NCI-H2171 treated with DMSO at 0.1 percent for 48 hours (cell line): ENCODE measurements around the gene KLF4.
A peak's percentile ranks its signal among the peaks of the same experiment; 100 is the strongest.
"Not testable (repeated sequence)": the region's sequence is repeated elsewhere in the genome, so short reads cannot be mapped to it uniquely, and the experiment has no call there.

Source experiments
- DNase-seq: peaks from one replicate; lab custom pipeline; 2025; lab: John Stamatoyannopoulos, UW

Gene KLF4

DNA sequence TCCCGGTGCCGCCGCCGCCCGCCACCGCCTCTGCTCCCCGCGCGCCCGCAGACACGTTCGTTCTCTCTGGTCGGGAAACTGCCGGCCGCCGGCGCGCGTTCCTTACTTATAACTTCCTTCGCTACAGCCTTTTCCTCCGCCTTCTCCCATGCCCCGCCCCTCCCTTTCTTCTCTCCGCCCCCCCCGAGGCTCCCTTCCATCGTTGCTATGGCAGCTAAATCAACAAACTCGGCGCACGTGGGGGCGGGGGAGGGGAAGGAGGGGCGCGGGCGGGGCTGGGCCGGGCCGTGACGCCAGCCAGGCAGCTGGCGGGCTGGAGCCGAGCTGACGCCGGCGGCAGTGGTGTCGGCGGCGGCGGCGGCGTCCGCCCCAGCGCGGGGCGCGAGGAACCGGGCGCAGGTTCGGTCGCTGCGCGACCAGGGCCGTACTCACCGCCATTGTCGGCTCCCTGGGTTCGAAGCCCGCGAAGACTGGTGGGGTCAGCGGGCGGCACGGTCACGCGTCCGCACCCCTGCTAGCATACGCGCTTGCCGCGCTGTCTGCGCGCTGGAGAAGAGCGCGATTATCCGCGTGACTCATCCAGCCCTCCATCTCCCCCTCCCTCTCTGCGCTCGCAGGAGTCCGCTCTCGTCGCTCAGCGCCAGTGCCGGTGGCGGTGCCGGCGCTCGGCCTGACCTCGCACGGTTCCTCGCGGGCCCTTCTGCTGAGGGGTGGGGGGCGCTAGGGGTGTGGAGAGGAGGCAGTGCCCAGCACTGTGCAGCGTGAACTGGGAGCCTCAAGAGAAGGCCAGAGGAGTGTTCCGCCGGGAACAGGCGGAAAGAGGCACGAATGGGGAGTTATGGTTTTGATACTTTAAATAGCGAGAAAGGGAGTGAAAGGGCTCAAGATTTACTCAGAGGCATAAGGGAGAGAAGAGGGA is at the start of gene KLF4:
TSS of gene KLF4 (minus strand) at position 83 of the 919 bp plus-strand sequence. CDS start 597 bp downstream, outside the sequence.
- peak; percentile 91 for DNase-seq

GRCh38 chr9:107536462-107536861 is 46.9 kb upstream of the KLF4 start:
- DNase-seq = no peak

DNA sequence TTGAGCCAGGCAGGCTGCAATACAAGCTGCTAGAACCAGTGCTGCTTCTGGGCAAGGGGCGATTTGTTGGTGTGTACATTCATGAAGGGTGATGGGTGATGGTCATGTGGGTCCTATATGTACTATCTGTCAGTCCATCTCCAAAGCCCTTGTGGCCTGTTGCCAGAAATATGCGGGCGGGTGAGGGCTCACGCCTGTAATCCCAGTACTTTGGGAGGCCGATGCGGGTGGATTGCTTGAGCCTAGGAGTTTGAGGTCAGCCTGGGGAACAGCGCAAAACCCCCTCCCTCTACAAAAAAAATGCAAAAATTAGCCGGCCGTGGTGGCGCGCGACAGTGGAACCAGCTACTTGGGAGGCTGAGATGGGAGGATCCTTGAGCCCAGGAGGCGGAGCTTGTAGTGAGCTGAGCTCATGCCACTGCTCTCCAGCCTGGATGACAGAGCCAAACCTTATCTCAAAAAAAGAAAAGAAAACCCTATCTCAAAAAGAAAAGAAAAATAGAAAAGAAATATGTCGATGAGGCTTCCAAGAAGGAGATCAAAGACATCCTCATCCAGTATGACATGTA is 45.0 kb upstream of the KLF4 start:
- DNase-seq = no peak

DNA sequence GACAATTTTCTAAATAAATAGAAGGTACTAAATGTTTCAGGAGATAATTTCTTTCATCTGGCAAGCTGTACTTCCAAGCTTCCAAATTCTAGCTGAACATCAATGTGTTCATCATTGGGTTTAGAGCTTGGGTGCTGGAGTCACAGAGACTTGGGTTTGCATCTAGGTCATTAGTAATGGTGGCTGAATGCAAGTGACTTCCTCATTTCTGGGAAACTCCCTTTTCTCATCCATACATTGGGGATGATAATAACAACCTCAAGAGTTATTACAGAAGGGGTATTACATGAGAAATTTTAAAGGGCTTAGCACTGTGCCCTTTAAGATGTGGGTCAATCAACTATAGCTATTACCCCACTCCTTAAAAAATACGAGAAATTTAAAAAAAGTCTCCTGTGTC is 41.1 kb upstream of the KLF4 start:
- no peak for DNase-seq

- DNase-seq = no peak
Observed at GRCh38 chr9:107528686-107529085, 39.1 kb upstream of the KLF4 start.

GRCh38 chr9:107523539-107523938 is 34.0 kb upstream of the KLF4 start:
- no peak for DNase-seq

DNA sequence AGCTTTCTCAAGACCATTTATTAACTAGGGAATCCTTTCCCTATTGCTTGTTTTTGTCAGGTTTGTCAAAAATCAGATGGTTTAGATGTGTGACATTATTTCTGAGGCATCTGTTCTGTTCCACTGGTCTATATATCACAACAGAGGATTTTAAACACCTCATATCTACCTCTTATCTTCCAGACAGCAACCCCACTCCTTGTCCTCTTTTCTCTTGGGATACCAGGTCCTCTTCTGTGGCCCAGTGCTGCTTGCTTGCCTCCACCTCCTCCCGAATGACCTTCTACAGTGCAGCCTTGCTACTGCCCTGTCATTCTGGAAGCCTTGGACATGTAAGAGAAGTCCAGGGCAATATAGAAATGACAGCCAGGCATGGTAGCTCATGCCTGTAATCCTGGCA is 30.6 kb upstream of the KLF4 start:
- no peak for DNase-seq

DNA sequence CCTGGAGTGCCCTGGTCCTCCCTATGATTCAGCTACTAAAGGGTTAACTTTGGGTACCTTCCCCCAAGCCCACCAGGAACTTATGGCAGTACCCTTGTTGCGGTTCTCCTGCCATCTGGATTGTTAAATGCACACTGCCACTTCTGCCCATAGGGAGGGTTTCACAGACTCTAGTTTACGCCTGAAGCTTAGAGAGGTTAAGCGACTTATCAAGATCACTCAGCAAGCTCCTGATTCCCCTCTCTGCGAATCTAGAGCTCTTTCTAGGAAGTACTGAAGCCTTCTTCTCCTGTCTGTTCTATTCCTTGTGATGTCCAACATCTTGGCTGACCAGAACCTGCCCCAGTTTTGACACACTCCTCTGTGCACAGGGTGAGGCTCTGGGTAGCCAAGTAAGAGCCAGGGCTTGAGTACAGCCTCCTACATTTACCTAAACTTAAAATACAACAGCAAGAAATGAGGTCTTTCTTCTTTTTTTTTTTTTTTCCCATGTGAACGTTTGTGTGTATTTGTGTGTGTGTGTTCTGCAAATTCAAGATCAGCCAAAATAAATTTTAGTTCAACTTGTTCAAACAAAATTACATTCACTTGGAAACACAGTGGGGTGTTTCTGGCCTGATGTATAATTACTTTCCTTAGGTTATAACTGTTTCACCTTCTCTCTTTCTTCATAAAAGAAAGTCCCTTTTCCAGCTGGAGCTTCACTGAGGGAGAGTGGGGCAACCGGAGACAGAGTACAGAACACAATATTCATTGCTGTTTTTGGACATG is 28.7 kb upstream of the KLF4 start:
- no peak for DNase-seq

DNA sequence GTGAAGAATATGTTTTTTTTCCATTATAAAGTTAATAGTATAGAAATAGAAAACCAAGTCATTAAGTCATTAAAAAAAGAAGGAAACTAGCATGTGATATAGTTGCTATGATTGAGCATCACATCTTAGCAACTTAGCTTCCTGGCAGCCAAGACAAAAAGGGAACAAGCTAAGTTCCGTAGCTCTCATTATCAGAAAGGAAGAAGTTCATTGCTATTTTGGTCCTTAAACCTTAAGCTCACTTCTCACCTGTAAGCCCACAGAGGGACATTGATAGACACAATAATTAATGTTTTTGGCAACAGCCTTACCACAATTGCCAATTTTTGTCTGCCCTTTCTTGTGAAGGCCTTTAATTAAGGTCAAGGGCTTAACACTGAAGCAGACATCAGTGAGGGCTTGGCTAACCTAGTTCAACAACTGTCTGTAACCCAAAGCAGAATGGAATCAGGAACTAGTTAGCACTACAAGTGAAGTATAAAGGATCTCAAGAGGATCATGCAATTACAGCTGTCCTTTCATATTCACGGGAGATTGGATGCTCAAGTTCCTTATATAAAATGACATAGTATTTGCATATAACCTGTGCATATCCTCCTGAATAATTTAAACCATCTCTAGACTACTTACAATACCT is 24.0 kb upstream of the KLF4 start:
- no peak for DNase-seq

- DNase-seq = no peak
Observed at GRCh38 chr9:107504585-107505455, 15.3 kb upstream of the KLF4 start.

DNA sequence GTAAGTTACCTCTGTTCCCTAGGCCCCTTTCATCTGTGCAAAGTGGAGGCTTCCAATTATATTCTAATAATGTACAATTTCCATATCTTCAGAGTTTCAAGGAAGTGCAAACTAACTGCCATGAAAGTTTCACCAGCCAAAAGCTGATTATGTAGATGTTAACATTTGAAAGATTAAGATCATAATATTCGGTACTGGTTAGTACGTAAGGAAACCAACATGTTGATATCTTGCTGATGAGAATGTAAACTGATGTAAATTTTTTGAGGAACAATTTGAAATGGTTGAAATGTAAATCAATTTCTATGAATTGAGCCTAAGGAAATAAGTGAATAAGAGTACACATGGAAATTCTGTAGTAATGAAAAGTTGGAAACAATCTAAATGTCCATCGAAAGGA is 12.9 kb upstream of the KLF4 start:
- no peak for DNase-seq

DNA sequence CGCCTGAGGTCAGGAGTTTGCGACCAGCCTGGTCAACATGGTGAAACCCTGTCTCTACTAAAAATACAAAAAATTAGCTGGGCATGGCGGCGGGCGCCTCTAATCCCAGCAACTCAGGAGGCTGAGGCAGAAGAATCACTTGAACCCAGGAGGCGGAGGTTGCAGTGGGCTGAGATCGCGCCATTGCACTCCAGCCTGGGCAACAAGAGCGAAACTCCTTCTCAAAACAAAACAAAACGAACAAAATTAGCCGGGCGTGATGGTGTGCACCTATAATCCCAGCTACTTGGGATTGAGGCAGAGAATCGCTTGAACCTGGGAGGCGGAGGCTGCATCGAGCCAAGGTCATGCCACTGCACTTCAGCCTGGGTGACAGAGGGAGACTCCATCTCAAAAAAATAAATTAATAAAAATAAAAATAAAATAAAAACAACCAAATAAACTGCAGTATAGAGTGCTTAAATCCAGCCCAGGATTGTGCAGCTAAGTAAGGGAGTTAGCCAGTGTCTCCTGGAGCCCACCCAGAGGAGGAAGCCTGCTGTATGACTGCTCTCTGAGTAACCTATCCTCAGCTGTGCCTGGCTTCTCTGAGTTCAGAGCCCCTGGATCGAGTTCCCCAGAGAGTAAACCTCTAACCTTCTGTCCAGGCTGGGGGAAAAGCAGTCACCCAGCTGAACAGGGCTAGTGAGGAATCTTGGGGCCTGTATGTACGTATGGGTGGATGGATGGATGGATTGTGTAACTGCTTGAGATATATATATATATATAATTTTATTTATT is 11.0 kb upstream of the KLF4 start:
- DNase-seq = not testable (repeated sequence)

GRCh38 chr9:107496976-107497375 is 7.4 kb upstream of the KLF4 start:
- DNase-seq = no peak

DNA sequence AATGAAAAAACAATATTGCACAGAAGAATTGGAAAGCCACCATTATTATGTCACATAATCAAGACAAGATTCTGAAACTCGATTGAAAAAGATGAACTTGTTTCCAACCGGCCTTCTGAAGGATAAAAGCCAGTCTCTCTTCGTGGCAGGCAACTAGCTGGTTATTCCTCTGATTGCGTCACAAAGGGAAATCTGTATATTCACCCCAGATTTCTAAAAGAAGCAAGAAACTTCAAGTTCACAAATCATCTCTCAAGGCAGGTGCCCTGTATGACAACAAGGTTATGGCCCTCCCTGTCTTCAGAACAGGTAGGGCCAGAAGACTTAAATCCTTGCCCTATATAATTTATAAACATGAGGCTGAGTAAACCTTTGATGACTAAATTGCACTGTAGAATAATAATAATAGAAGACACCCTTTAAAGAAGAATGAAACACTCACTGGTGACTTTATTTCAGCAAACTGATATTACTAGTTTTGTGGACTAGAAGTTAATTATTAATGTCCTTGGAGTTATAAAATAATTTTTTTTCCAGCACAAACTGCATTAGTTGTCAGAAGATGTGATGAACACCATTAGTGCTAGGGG is 2.9 kb upstream of the KLF4 start:
- DNase-seq = no peak

DNA sequence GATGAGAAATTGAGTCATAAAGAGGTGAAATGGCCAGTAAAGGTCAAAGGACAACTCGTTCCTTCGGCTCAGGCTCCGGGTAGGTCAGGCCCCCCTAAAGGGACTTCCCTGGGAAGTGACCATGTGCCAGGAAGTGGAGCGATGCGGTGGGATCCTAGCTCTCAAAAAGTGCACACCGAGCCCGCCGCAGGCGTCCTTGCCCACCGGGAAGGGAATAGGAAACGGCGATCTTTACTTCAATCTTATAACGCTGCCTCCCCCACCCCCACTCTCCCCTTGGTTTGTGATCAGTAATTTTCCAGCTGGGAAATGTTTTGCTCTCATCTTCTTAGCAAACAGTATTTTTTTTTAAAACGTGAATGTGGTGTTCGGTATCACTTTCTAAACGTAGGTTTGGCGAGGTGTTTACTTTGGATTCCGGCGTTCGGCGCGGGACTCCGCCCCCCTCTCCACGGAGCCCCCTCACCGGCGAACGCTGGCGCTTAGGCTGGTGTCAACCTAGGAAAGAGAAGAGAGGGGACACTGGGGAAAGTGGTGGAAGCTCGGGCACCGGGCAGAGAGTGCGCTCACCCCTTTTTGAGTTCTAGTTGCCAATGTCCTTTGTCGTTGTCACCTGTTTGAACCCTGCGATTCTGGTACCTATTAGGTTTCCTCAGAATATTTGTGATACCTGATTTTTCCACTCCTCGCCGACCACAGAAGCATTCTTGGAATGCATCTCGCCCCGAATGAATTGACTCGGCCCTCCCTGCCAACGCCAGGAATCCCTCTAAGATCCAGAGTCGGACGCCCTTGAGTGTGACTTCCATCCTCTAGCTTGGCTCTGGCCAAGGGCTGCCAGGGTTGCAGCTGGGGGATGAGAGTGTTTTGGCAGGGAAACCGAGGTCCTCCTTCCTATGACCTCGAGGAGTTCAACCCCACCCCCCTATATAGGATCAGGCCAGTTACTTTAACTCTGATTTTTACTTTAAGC is 1.8 kb upstream of the KLF4 start:
- peak; percentile 18 for DNase-seq

- DNase-seq = not testable (repeated sequence)
Observed at GRCh38 chr9:107490606-107490970, 1.0 kb upstream of the KLF4 start.

DNA sequence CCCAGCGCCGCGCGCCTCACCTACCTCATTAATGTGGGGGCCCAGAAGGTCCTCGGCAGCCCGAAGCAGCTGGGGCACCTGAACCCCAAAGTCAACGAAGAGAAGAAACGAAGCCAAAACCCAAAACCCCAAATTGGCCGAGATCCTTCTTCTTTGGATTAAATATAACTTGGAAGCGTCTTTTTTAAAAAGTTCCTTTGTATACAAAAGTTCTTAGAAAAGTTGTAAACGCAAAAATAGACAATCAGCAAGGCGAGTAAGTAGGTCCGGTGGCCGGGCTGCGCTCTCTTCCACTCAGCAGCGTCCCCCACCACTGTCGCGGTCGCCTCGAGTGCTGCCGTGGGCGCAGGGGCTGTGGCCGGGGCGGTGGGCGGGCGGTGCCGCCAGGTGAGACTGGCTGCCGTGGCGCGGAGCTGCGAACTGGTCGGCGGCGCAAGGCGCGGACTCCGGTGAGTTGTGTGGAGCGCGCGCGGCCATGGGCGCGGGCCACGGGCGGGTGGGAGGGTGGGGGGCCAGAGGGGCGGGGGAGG is 360 bp downstream of the KLF4 start:
- DNase-seq = peak; percentile 30

DNA sequence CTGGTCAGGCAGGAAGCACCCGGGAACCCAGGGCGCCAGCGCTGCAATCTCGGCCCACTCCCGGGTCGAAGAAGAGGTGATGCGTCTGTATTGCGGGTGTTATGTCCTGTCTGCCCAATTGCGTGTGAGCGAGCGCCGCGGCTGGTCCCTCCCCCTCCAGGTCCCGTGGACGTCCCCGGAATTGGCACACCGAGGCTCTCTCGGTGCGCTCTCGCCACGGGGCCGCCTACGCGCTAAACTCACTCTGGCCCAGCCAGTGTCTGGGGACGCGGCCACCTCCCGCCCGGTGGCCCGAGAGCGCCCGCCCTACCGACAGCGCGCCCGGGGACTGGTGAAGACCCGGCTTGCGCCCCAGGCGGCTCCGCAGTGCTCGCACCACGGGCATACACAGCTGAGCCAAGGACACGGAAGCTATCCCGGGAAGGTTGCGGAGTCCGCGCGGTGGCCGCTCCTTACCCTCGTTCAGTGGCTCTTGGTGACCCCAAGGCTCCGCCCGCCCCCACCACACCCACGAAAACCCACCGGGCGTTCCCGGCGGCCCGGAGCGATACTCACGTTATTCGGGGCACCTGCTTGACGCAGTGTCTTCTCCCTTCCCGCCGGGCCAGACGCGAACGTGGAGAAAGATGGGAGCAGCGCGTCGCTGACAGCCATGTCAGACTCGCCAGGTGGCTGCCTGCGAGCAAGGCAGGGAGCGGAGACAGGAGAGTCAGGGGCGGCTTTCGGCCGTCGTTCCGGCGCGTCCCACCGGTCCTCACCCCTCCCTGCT is 1.0 kb downstream of the KLF4 start:
- peak; percentile 54 for DNase-seq
